ENCODE measurements around the gene RBBP8.
"Not testable (repeated sequence)": the region's sequence is repeated elsewhere in the genome, so short reads cannot be mapped to it uniquely, and the experiment has no call there.

RBBP8 gene

DNA sequence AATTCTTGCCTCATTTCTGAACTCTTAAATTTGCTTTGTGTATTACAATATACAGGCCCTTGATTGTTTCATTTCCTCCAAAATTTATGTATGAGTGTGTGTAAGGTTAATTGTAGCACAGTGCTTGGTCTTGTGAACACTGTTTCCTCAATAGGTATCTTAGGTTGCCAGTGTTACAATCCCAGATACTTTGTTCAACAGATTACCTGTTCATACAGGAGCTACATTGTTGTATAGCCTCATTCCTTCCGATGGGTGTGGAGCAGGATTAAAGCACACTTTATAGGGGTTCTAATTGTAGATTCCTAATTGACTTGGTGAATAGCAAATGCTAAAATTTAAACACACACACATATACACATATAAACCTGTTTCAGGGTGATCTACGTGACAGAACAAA lies 10.7 kb downstream of the RBBP8 start:
- DNase-seq (ENCODE audit: low spot score) = no peak

DNA sequence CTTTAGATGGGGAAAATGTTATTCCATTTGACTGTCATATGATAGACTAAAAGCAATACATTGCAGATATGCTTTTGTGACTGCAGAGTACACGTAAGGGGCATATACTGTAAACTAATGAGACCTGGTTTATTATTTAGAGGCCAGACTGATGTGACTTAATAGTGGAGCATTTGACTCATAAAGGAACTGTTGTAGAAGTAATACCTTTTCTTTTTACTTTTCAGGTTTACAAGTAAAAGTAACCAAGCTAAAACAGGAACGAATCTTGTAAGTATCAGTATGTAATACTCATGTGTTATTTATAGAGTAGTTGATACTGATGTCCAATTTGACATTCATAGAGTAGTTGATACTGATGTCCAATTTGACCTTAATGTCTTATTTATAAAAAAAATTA lies 13.1 kb downstream of the RBBP8 start:
- DNase-seq (ENCODE audit: low spot score) = no peak

DNA sequence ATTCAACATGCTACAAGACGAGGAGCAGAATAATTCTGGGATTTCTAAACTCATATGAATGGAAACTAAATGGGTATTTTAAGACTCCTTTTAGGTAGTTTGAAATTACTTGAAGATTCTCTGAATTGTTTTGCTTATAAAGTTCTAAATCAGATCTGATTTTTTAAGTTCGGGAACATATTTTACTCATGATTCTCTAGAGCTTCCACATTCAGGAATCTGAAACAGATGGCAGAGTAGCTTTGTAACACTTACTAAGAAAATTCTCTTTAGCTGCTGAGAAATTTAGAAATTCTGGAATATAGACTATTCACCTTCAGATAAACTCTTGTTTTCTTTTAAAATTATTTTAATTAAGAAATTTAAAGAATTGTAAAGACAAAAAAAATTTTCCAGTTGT lies 13.7 kb downstream of the RBBP8 start:
- no peak for DNase-seq (ENCODE audit: low spot score)

DNA sequence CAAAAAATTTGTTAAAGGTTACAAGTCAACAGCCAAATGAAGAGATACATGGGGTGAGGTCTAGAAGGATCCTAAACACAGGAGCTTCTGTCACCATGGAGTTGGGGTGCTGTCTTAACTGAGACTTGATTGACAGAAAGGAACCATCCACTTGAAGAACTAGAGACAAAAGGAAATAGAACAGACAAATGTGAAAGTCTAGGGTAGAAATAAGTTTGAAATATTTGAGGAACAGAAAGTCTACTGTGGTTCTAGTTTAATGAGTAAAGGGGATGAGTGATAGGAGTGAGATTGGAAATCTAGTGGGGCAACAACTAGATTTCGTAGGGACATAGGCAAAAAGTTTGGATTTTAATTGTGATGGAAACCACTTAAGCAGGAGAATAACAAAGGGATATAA lies 18.7 kb downstream of the RBBP8 start:
- no peak for DNase-seq (ENCODE audit: low spot score)

DNA sequence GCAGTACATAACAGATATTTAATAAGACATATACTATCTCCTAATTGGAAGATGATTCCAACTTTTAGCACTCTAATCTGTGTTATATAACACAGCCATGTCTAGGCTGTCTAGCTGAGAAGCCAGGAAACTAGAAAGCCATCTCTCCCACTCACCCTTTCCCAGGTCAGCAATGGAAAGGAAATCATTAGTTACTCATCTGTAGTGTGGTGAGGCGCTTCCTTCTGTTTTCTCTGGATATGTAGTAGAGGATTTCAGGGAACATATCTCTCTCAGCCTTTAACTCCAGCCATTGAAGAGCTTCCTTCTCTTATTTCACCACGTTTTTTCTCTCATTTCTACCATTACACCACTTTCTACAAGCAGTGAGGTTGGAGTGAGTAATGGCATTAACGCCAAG lies 19.4 kb downstream of the RBBP8 start:
- no peak for DNase-seq (ENCODE audit: low spot score)

DNA sequence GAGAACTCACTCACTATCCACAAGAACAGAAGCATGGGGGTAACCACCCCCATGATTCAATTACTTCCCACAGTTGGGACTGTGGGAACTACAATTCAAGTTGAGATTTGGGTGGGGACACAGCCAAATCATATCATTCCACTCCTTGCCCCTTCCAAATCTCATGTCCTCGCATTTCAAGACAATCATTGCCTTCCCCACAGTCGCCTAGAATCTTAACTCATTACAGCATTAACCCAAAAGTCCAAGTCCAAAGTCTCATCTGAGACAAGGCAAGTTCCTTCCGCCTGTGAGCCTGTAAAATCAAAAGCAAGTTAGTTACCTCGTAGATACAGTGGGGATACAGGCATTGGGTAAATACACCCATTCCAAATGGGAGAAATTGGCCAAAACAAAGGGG lies 20.9 kb downstream of the RBBP8 start:
- not testable (repeated sequence) for DNase-seq (ENCODE audit: low spot score)

DNA sequence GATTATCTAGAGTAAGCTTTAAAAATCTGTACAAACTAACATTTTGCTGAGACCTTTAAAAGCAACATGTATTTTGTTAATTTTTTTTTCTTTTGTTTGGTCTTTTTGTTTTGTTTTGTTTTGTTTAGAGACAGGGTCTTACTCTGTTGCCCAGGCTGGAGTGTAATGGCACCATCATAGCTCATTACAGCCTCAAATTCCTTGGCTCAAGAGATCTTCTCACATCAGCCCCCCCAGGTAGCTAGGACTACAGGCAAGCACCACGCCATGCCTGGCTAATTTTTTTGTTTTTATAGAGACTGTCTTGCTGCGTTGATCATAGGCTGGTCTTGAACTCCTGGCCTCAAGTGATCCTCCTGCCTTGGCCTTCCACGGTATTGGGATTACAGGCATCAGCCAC lies 23.1 kb downstream of the RBBP8 start:
- no peak for DNase-seq (ENCODE audit: low spot score)

DNA sequence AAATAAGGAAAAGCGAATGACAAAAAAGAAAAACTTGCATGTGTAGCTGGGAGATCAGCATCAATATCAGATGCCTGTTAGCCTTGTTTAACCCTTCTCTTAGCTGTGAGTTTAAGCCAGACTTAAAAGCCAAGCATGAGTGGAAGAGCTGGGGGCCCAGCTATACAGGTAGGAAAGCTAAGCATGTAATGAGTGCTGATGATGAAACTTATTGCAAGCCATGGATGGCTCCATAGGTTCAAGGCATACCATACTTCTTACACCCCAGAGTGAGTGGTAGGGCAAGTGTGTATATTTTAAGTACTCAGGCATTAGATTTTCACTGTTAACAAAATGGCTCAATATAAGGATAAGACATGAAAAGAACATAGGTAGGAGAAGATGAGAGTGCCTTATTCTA lies 28.0 kb downstream of the RBBP8 start:
- no peak for DNase-seq (ENCODE audit: low spot score)

DNA sequence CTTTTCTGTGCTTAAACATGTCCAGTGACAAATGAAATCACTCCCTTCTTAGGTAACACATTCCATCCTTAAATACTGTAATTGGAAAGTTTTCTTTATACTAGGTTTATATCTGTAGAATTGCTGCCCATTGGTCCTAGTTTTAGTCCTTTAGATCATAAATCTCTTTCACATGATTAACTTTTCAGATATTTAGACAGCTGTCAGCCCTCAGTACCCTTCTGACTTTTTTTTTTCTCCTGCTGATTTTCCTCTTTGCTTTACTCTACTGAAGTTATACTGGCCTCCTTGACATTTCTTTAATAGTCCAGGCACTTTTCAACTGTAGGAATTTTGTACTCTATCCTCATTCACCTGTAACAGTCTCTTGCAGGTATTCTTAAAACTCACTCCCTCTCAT lies 28.9 kb downstream of the RBBP8 start:
- DNase-seq (ENCODE audit: low spot score) = no peak

DNA sequence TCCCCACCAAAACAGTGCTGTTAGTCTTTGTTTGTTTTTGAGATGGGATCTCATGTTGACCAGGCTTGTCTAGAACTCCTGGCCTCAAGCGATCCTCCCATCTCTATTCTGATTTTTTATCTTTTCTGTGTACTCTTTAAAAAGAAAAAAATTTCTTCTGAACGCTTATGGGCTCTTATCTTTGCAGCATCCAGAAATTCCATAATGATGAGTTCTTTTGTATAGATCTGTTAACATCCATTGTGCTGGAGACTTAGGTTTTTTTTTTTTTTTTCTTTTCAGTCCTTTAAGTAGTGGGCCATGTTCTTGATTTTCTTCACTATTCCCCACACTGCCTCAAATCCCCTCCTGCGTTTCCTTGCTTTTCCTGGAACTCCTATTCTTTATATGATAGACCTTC lies 31.0 kb downstream of the RBBP8 start:
- no peak for DNase-seq (ENCODE audit: low spot score)

DNA sequence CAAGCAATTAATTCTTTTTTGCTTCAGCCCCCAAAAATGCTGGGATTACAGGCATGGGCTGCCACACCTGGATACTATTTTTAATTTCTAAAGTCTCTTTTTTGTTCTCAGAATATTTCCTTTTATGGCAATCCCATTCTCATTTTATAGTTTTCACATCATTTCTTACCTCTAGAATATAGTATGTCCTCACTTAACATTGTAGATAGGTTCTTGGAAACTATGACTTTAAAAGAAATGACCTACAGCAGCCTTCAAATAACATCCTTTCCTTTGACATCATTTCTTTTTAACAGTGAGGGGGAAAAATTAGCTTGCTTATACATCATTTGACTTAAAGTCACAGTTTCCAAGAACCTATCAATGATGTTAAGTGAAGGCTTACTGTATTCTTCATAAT lies 31.6 kb downstream of the RBBP8 start:
- DNase-seq (ENCODE audit: low spot score) = no peak

DNA sequence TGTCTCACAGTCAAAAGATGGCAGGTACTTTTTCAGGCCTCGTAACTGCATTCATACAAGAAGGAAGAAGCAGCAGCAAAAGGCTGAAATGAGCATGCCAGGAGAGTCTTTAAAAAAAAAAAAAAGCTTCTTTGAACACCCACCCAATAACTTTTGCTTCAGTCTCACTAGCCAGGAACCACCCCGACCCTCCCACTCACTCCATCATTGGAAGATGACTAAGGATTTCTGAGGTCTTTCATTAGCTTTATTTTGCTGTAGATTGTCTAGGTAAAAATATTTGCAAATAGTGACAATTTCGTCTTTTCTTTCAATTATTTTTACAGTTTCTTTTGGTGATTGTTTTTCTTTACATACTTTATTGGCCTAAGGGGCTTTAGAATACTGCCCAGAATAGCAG lies 37.9 kb downstream of the RBBP8 start:
- no peak for DNase-seq (ENCODE audit: low spot score)

DNA sequence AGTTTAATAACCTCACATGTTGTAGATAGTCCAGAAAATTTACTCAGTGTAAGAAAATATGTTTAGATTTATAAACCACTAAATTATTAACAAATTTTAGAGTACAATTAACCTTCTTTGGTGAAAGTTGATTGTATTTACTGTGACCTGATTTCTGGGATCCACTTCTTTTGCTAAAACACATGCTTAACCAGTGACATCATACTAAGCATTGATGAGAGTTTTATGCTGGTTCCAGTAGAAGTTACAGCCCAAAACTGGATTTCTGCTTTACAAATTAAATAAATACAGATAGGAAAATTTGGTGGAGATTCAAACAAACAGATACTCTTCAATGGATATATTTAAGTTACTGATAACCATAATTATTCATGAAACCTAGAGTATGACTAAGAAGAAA lies 40.9 kb downstream of the RBBP8 start:
- DNase-seq (ENCODE audit: low spot score) = no peak

DNA sequence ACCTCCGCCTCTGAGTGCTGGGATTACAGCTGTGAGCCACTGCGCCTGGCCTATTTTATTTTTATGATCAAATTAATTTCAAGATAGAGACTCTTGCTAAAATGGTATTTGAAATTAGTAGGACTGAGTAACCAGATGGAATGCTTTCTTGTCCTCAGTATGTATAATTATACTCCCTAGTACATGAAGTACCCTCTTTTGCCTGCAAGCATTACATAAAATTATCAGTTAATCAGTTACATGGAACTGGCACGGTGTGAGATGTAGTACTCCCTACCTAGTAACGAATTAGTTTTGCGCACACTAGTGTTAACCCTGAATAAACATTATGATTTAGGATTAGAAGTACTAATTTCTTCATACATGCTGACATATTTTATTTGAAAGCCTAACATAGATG lies 41.6 kb downstream of the RBBP8 start:
- DNase-seq (ENCODE audit: low spot score) = no peak

DNA sequence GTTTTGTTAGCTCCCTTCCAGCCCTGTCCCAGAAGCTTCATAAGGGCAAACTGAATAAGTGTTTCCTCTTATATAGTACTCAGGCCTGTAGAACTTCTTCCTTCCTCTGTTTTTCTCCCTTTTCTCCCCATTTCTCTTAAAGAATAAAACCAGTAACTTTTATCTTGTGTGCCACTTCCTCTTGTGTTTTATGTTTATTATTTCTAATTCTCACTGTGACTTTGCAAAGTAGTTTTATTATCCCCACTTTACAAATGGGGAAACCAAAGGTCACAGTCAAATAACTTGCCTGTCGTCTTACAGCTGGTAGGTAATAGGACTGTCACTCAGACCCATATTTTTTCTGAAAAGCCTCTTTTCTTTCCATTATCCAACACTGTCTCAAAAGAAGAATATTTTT lies 42.4 kb downstream of the RBBP8 start:
- DNase-seq (ENCODE audit: low spot score) = no peak

DNA sequence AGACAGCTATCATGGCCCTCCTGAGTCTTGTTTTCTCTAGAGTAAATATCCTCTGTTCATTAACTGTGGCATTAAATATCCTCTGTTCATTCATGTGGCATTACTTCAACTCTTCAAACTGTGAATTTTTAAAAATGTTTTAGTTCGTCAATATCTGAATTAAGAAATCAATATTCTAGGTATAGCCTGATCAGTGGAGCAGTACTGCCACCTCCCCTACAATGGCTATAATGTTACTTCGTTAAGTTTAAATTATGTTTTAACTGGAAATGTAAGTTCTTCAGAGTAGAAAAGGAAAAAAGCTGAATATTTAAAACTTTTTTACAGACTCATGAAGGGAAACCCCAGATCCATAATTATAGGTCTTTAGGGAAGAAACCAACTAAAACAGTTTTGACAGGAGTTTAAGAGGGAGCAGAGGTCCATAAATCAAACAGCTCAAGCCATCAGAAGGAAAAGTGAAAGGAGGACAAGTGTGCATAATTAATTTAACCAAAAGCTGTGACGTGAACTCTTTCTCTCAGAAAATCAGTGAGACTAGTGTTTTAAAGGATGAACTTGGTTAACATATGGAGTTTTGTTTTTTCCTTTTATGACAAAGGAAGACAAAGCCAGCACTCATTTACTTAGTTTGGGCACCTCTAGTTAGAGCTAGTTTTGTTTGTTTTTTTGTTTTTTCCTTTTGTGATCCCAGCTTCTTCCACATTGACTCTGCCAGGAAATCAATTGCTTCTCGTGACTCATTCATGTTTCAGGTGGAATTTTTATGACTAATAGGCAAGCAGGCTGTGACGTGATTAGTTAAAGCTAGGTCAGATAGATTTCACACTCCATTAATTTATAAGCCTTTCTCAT lies 44.9 kb downstream of the RBBP8 start:
- no peak for DNase-seq (ENCODE audit: low spot score)

DNA sequence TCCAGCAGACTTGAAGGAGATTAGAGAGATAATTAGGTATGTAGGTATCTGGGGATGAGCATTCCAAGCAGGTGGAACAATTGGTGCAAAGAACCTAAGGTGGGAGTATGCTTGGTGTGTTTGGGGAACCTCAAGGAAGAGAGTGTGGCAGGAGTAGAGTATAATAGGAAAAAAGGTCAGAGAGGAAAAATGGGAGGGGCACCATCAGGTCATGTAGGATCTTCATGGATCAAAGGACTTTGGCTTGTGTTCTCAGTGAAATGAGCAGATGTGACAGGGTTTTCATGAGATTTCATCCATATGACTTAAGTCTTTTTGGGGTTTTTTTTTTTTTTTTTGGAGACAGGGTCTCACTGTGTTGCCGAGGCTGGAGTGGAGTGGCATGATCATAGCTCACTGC lies 47.3 kb downstream of the RBBP8 start:
- DNase-seq (ENCODE audit: low spot score) = no peak

DNA sequence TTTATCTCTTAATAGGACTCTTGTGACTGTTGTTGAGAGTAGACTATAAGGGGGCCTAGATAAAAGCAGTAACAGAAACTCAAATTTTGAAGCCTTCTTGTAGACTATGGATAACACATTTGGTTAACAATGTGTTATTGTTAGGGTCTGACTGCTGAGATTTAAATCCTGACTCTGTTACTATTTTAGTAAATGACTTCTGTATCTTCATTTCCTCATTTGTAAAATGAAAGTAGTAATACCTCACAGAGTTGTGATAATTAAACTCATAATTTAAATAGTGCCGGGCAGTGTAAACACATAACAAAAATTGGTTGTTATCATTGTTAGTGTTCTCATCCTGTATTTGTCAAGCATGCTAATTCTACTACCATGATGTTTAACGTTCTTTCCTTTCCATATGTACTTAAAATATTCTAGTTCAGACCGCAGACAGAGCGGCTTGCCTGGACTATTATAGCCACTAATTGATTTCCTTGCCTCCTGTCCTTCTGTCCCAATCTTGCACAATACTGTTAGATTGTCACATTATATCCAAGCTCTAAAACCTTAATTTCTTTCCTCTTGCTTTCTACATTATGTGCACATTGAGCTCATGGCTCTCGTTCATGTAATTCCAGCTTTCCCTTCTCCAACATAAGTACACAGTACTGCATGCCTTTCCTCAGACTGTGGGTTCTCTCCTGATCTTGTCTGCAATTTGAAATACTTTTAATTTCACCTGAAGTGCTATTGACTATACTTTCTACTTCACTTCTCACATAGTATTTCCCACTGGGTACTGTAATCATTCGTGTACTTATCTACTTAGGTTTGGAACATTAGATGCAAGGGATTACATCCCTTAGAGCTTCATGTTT lies 48.4 kb downstream of the RBBP8 start:
- no peak for DNase-seq (ENCODE audit: low spot score)

DNA sequence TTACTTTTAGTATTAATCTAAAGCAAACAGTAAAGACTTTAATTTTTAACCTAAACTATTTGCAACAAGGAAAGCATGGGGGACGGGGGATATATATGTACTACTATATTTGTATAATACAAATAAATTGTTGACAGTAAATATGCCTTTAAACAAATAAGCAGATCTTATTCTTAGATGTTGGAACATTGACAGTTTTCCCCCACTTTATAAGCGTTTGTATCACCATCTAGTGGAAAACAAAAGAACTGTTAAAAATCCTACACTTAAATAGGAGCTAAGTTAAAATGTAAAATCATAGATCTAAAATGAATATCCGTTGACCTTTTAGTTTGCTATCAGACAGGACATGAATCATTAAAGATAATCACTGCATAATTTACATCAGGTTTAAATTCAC lies 50.0 kb downstream of the RBBP8 start:
- DNase-seq (ENCODE audit: low spot score) = peak; percentile 28

DNA sequence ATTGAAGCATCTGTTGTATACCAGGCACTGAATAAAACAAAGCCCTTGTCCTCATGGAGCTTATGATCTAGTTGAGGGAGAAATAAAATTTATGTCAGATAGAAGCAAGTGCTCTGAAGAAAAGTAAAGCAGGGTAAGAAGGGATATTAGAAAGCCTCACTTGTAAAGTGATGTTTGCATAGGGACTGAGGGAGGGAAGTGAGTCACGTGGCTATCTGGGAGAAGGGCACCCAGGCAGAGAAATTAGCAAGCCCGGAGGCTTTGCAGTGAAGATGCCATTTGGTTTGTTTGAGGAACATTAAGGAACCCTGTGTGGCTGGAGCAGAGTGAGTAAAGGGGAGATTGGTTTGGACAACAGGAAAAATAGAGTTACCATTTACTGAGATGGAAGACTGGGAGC lies 52.1 kb downstream of the RBBP8 start:
- no peak for DNase-seq (ENCODE audit: low spot score)

DNA sequence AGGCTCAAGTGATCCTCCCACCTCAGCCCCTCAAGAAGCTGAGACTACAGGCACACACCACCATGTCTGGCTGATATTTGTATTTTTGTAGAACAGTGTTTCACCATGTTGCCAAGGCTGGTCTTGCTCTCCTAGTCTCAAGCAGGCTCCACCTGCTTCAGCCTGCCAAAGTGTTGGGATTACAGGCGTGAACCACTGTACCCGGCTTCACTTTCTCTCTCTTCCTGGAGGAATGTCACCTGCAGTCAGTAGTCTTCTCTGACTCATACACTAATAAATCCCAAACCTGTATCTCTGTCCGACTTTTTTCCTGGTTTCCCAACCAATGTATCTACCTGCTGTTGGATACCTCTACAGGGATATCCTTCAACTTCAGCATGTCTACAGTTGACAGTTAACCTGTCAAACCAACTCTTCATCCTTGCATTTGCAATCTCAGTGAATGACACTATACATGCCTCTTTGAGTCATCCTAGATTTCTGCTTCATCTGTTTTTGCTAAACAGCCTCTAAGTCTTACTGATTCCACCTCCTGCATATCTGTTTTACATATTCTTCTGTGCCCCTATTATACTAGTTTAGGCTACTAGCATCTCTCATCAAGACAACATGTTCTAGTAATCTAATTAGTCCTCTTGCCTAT lies 54.5 kb downstream of the RBBP8 start:
- DNase-seq (ENCODE audit: low spot score) = no peak

DNA sequence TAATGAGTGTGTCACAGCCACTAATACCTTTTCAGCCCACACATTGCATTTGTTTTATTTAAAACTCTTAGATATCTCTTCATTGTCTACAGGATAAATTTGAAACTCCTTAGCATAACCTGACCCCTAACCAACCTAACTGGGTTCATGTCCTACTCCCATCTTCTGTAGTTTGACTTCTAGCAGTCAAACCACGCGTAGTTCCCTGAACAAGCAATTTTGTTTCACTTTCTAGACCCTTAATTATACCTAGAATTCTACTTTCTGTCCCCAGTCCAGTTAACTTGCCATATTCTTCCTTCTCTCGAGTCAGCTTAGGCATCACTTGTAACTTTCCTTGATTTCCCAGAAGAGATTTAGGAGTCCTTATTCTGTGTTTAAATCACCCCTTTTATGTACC lies 55.1 kb downstream of the RBBP8 start:
- DNase-seq (ENCODE audit: low spot score) = no peak

DNA sequence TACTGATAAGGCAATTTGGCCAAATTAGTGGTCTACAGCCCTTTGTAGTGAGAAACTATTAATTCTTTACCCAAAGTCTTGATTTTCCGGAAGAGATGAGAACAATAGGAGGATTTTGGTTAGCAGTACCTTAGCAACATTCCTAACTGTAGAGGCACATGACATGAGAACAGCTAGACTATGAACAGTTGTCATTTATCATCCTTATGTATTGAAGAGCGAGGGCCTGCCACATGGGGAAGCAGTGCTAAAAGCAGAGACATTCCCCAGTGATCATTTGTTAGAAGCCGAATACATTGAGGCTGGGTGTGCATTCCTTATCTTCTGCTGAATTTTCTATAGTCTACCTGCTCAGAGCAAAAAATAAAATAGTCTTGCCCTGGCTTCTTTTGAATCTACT lies 65.2 kb downstream of the RBBP8 start:
- no peak for DNase-seq (ENCODE audit: low spot score)
